OCI-LY3 (cell line): ENCODE results near the gene ADAMTS6.

Source experiments
- CTCF ChIP-seq: fragments of 200-600, 300-600 bp; sonication (generic); IDR thresholded peaks from 2 replicates; pipeline ENCODE4 v1.5.1; 2014; ENCODE audit warnings: antibody characterized with exemption, low read length, low read depth
- EZH2phosphoT487 ChIP-seq: fragments of 200-600 bp; shearing (Covaris generic); IDR thresholded peaks from 2 replicates; pipeline ENCODE4 v1.6.1; 2018; ENCODE audit warnings: antibody characterized with exemption, mixed run types, low read depth

DNA sequence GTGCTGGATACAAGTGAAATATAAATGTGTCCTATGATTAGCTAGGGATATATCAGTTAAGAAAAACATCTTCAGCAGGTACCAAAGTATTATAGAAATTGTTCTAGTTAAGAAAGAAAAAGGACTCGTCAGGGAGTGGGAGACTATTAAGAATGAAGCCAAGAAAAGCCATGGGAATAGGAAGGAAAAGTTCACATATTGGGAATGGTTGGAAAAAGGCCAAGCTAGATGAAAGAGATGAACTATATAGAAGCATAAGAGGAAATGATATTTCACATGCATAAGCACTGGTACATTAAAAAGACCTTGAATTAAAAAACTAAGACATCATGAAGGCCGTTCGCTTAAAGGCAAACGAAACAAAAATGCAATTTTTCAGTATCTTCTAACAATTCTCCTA lies 237.7 kb downstream of the ADAMTS6 start:
- no peak for TF ChIP-seq CTCF
- TF ChIP-seq EZH2phosphoT487 = no peak
